GM18526 (cell line): ENCODE measurements around the gene SYT1.

Experiments
- POLR2A ChIP-seq: IDR thresholded peaks from 3 replicates; pipeline ENCODE4 v1.6.1; 2011; ENCODE audit not compliant: insufficient read length; ENCODE audit errors: extremely low read depth

The SYT1 gene

DNA sequence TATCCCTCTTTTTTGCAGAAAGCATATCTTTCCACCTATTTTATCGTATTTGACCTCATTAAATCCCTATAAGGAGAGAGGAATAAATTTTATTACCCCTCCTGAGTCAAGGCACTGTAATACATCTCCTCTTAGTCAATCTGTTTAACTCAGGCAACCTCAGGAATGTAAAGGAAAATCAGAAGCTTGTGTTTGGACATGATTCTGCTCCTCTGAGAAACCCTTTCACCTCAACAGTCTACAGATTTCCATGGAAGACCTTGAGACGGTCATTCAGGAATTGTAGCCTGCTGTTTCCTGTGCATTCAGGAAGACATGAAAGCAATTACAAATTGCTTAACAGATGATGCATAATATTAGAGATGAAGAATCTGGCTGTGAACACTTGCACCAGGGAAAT is 465.4 kb downstream of the SYT1 start:
- no peak for TF ChIP-seq POLR2A

DNA sequence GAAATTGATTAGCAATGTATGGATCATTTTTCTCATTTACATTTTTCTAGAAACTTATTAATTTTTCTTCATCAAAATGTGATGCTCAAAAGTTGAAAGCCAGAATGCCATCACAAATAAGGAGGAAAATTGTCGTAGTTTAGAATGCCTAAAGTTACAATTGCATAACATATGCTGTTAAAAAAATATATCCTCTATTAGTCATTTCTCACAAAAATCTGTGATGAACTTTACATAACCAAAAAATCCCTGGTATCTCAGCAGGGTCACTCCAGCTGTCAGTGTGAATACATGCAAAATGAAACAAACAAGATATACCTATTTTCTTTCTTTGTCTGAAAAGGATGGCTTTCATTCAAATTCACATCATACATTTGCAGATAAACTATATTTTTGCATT is 467.3 kb downstream of the SYT1 start:
- no peak for TF ChIP-seq POLR2A

DNA sequence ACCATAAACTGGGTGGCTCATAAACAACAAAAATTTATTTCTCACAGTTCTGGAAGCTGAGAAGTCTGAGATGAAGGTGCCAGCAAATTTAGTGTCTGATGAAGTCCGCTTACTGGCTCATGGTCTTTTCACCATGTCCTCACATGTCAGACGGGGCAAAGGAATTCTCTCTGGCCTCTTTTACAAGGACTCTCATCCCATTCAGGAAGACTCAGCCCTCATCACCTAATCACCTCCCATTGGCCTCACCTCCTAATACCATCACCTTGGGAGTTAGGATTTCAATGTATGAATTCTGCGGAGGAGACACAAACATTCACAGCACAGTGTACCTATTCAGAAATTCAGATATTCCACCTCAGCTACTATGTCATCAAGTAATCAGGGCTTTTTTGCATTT is 468.6 kb downstream of the SYT1 start:
- no peak for TF ChIP-seq POLR2A

DNA sequence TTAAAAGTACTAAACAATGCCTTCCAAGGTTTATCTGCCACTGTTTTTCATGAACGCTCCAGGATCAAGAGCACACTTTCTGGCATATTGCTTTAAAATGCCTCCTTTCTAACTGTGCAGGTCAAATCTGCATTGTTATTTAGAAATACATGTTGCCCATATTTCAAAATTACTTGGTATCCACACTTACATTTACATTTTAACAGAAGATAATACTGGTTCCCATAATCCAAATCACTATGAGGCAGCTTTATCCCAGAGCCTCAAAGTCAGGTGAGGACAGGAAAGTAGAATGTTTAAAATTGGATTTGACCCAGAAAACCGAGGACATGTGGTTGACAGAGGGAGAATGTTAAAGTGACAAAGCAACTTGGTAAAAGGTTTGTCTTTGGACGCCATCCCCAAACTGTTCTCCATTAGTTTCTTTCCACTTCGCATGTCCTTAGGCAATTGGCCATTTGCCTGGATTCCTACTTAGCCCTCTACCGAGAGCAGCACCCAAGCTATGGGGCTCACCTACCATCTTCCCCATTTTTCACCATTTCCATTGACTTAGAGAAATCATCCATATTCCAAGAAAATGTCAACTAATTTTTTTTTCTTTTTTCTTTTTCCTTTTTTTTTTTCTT is 473.2 kb downstream of the SYT1 start:
- TF ChIP-seq POLR2A: no peak

DNA sequence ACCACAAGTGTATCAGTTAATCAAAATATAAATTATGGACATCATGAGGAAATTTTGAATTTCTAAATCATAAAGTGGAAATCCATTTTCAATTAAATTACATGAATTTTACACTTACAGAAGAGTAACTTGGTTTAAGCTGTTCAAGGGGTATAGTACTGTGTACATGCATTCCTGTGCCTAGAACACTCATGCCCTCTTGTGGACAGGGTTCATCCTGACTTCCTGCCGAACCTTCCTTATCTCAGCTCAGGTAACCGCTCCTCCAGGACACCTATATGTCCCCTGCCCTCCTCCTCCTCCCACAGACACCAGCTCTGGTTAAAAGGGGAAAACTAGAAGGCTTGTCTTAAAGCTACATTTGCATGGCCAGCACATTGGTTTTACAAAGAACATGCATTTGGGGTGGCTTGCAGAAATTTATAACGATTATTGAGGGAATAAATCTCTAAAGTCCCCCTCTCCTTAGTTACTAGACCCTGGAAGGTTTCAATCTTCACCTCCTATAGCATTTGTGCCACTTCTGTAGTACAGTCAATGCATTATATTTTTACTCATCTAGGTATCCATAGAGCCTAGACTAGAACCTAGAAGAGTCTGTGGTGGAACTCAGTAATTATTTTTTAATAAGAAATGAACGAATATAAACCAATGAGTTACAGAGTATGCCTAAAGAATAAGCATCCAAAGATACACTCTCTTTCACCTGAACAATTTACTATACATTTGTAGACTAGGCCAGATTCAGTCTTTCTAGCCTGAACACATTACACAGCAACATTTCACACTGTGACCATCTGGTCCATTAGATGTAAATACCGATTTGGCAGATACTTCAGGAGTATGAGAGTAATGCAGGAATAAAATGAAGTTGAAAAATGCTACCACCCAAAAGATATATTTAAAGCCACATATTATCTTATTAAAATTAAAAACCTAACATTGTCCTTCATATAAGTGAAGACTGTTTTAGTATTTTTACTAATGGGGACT is 480.6 kb downstream of the SYT1 start:
- TF ChIP-seq POLR2A: no peak

DNA sequence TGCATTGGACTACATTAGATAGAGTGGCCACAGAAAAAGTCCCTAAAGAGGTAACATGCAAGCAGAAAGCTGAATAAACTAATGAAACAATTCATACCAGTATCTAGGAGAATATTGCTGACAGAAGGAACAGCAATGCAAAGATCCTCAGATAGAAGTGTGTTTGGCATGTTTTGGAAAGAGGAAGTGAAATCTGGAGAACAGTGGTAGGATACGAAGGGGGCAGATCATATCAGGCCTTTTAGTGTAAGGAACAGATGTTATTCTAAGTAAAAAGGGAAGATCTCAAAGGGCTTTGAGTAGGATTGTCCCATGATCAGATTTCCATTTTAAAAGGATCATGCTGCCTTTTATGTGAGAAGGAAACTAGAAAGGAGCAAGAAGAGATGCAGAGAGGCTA is 483.3 kb downstream of the SYT1 start:
- TF ChIP-seq POLR2A: no peak

DNA sequence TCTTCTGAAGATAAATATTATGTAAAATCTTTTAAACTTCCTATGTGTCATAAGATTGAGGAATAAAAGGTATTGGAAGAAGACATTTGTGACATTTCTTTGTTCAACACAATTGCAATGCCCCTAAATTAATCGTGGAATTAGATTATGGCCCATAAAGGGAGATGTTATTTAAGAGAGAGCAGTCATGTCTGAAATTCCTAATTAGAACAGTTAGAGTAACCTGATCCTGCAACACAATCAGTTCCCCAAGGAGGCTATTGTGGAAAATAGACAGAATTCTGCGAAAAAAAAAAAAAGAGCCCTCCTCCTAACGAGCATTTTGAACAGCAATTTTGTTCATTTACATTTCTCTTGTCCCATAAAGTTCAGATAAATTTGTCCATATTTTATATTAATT is 486.7 kb downstream of the SYT1 start:
- no peak for TF ChIP-seq POLR2A

DNA sequence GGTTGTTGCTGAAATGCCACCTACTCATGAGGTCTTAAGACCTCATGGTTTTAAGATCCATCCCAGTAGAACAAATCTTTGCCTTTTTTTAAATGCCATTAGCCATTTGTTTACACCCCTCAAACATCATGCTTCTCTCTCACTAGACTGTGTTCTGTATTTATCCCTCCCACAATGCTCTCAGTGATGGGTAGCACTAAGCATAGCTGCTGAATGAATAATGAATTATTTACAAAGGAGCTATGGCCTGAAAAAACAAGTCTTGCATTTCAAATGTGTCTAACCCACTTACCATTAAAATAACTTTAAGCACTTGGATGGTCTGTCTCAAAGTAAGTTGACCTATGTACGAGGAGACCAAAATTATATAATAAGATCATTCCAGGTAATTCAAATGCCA is 491.6 kb downstream of the SYT1 start:
- TF ChIP-seq POLR2A: no peak

DNA sequence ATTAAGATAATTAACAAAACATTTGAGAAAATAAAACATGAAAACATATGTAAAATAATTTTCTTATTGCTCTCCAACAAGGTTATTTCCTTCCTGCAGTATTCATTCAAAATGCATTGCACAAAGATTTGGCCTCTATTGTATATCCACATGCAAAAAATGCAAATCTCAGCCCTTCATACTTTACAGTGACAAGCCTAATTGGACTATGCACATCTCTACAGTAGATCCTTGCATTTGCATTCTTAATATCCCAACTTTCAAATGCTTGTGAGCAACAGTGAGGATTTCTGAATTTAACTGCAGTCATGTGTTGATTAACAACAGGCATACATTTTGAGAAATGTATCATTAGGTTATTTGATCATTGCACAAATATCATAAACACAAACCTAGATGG is 492.5 kb downstream of the SYT1 start:
- TF ChIP-seq POLR2A: no peak

DNA sequence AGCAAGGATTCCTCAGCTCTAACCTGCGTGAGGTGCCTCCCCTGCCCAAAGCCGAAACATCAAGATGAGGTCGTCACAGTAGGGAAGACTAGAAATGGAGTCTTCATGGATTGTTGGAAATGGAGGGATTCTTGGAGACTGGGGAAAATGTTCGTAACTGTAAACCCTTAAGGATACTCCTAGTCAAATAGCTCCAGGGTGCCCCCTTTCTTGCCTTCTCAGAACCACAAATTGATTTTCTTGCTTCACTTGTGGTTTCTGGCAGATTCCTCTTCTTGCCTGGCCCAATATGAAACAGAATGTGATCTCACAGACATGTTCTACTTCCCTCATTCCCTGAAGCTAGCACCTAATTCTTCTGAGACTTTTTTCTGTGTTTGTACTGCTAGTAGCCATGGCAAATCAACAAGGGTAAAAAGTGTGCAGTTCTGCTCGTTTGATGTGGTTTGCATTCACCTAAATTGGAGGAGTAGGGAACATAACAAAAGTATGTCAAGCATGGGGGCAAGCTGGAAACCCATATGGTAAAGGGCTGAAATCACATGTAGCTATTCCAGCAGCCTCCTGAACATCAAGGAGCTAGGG is 494.2 kb downstream of the SYT1 start:
- TF ChIP-seq POLR2A: no peak

DNA sequence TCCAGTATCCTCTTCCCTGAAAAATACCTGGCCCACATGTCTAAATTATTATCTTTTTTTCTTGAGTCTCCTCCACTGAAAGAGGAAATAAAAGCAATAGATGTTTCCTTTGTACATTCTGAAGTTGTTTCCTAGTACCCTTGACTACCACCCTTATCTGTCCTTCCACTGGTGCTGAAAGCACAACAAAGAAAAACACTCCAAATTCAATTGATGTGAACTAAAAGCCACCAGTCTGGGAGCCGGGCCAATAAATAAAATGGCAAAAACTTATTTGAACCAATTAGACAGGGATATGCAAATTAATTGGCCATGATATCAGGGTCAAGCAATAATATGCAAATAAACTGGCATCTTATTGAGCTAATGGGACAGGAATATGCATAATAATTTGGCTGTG is 495.7 kb downstream of the SYT1 start:
- no peak for TF ChIP-seq POLR2A

DNA sequence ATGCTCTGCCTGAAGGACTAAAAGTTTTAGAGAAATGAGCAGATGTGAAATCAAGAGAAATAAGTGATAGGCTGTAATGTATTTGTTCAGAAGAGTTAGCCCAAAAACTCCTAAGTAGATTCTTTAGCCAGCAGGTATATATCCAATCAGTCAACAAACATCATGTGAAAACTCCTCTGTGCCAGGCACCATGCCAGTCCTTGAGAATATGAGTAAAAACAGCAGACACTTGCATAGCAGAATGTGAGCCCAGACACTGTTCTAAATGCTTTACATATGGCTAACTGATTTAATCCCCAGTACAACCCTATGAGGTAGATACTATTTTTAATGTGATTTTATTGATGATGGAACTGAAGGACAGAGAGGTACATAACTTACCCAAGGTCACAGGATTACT is 496.4 kb downstream of the SYT1 start:
- TF ChIP-seq POLR2A: no peak

DNA sequence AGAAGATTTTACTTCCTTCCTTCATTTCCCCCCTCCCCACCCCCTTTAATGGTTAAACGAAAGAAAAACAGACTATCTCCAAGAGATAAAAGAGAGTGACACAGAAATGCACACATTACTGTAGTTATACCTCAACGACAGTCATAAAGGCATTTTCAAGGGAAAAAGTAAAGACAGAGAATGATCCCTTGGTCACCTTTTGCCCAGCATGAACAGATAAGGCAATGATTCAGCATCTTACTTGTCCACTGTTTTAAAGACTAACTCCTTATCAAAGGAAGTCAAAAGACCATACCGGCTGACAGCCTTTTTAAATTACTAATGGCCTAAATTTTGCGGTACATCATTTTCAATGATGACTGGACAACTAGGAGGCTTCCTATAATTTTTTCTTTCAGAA is 499.6 kb downstream of the SYT1 start:
- TF ChIP-seq POLR2A: no peak

DNA sequence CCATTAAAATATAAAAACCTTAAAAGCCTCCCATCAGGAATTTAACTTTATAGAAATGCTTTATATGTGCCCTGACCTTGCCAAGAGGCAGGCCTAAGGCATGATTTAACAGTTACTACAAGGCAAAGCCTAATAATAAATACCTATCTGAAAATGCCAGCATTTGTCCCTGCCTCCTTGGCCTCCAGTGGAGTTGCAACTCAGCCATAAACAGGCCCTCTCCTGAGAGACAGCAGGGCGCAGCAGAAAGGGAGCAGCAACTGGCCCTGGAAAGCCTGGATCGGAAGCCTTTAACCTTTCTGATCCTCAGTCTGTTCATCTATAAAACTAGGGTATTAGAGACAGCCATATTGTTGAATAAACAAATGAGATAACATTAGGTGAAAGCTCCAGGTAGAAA is 501.8 kb downstream of the SYT1 start:
- TF ChIP-seq POLR2A: no peak

DNA sequence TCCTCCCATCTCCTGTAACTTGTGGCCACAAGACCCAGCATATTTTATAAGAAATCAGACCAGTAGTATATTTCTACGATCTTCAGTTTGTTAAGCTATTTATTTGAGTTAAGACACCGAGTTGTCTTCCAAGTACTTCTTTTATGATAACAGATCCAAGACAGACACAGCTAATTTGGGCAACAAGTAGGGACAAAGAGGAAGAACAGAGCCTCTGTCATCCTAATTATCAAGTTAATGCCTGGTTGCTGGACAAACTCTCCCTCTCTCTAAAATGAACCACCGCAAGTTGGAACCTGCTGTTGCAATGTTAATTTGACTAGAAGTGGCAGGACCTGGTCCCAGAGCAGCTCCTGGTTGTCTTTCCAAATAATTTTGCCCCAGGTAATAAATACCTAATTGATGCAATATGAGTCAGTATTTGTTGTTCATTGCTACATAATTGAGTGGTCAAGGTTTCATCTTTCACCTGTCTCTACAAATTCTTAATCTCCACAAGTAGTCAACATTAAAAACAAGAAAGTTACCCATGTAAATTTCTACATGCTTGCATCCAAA is 502.5 kb downstream of the SYT1 start:
- no peak for TF ChIP-seq POLR2A

DNA sequence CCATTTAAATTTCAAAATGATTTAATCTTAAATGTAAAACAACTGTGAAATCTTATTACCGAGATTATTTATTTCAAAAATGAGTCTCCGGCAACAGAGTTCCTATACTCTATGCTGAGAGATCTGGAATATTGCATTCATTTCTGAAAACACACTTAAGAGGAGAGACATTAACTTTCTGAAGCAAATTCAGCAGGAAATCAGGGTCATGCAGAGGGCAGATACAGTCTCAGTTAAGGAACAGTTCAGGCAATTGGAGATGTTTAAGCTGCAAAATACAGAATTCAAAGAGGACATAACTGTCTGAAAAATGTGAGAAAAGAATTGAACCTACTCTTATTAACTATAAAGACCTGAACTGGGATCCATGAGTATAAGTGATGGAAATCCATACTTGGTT is 505.4 kb downstream of the SYT1 start:
- no peak for TF ChIP-seq POLR2A

DNA sequence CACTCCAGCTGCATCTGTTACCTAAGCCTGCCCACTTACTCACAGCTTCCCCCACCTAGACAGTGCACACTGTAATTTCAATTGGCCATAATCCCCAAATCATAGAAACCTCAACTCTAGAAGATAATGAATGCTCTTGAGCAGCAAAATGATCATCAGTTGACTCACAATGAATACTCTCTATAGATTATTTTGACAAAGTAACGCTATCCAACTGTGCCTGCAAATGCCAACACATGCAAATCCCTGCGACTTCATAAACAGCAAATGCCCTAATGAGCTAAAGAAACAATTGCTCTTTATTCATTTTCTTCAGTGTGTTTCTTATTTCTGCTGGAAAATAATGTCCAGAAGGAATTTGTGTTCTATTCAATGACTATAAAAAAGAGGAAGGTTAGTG is 506.7 kb downstream of the SYT1 start:
- no peak for TF ChIP-seq POLR2A
